T follicular helper cell (primary cell): Measurements from ENCODE around the gene BRF1.

Source experiments
- DNase-seq: peaks from one replicate; pipeline ENCODE4 v3.0.0-alpha.2; 2020; ENCODE audit warnings: low read depth

BRF1 gene

DNA sequence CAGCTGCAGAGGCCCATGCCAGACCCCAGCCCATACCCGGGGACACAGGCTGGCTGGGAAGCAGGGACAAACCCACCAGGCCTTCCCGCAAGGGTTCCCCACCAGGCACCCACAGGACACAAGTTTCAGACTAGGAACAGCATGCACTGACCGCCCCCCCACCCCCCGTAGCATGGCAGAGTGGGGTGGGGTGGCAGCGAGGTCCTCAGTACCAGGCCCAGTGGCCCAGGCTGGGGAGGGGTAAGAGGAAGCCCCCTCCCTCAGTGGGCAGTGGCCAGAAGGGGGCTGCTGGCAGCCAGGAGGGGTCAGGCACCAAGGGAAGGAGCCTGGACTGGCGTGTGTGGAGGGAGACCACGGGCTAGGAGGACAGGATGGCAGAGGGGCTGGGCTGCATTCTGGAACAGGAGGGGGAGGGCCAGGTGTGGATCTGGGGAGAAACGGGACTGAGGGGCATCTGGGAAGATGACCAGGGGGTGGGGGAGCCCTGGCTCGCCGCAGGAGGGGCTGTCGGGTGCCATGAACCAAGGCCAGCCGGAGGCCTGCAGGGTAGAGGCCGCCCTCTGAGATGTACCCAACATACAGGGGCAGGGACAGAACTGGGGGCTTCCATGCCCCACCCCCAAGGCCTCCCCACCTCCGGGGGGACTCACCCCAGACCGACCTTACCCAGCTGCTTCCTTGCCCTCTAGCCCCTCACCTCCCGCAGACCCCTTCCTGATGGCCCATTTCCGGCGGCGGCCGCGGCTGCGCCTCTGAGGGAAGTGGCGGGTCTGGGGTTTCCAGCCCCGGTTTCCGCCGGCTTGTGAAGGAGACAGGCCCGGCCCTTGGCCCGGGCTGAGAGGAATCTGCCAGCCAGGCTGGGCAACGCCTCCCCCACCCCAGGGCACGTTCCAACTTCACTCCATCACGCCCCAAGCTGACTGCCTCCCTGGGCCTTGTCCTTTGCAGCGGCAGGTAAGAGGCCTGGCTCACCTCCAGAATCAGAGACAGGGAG lies 126.6 kb downstream of the BRF1 start:
- no peak for DNase-seq

DNA sequence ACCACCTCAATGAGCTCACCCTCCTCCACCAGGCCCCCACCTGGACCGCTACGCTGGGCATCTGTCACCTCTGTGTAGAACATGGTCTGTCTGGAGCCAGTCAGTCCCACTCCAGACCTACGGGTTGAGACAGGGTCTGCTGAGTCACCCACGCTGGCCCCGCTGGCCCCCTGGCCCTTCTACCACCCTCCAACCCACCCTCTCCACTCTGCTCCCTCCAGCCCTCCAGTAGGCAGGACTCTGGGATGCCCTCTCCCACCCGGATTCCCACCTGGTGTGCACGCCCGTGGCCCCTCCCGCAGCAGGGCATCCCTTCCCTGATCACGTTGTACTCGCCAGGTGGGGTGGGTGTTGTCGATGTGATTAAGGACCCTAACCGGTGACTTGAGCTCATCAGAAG lies 127.7 kb downstream of the BRF1 start:
- DNase-seq: no peak

DNA sequence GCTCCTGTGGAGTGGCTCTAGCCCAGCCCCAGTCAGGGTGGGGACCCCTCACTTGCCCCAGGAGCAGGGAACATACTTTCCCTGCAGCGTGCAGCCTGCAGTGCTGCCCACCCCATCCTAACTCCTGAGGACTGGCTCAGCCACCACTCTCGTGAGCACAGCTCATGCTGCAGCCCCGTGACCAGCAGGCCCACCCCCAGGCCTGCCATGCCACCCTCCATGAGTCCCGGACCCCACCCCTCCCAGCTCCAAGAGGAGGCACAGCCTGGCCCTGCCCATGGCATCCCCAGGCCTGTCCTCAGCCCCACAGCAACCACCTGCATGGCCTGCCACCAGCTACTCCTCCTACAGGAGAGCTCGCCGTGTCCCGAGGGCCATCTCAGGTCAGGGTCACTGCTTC lies 128.3 kb downstream of the BRF1 start:
- no peak for DNase-seq

DNA sequence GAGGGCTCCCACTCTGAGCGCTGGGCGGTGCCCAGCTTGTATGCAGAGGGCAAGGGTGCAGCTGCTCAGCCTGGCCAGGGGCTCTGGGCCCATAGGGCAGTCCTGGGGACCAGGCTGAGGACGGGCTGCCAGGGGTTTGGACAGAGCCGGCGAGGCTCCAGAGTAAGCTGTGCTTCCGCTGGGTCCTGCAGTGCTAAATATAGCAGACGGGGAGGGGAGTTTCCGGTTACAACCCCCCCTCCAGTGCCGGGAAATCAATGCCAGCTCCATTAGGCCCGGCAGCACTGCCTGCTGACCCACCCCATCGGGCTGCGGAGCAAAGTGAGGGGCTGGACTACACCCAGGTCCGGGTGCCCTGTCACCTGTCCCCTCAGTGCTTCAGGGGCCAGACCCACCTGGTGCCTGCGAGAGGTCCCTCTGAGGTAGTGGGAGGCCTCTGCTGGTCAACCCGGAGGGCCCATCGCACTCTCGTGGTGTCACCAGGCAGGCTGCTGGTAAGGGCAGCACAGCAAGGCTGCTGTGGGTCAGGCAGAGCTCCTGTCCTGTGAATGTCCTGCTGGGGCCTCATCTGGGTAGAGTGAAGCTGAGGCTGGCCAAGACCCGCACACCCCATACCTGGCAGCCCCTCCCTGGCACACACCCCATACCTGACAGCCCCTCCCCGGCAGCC lies 129.7 kb downstream of the BRF1 start:
- no peak for DNase-seq

DNA sequence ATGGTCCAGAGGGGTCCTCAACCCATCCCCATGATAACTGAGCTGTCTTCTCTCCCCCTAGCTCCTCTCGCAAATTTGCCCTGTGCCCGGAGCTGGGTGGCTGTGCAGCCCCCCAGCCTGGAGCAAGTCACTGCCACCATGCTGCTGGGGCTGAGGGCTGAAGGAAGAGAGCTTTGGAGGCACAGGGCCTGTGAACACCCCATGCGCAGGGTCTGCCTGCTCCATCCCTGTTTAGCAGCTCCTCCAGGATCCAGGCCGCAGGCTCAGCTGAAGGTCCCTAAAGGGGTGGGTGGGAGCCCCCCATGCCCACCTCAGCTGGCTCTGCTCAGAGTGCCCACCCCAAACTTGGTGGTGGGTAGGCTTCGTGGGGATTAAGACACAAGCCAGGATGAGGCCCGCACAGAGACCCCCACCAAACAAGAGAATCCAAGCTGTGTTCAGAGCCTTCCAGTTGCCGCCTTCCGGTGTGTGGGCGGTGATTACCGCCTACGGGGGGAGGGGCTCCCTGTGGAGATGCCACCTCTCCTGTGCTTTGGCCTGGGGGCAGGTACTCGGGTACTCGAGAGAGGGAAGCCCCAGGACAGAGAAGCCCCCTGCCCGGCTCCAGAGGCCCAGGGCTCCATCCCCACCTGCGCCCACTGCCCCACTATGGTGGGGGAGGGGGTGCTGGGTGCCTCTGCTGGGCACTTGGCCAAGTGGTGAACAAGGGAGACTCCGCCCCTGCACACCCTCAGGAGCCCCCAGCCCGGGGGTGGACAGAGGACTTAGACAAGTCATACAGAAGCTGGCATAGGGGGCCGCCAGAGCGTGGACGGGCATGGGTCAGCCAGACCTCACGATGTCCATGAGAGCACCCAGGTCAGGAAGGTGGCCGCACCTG lies 130.8 kb downstream of the BRF1 start:
- DNase-seq: no peak

DNA sequence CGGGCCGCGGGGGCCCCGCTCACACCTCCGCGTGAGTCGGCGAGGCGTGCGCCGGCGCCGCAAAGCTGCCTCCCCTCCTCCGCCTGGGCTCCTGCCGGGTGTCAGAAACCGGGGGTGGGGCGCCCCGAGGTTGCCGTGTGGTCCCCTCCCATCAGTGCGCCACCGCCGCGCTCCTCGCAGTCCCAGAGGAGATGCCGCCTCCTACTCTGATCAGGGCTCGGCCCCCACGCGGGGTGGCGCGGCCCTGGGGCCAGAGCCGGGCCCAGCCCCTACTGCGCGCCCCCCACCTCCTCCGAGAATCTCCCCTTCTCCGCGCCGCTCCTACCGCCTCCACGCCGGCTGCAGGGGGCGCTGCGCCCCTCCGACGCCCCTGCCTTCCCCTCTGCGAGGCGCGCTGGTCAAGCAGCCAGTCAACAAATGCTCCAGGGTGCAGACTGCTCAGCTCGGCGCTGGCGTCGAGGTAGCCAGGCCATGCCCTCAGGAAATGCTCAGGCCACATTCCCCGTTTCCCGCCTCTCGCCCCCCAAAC lies 131.8 kb downstream of the BRF1 start:
- no peak for DNase-seq

DNA sequence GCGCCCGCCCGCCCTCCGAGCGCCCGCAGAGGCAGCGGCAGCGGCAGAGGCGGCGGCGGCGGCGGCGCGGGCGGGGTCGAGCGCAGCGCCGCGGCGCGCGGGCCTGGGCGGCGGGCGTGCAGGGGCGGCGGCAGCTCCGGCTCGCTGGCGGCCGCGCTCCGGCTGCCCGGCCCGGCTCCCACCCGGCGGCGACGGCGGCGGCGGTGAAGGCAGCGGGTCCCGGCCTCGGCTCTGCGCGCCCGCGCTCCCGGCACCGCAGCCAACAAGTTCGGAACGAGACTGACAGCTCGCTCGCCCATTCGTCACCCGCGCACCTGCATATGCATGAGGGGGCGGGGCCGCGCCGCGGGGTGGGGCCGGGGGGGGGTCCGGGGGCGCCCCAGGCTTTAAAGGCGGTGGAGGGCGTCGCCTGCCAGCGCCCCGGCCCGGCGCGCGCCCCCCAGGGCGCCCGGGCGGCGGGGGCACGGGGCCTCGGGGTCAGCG lies 132.3 kb downstream of the BRF1 start, which contains the start of gene JAG2:
JAG2 (minus strand) TSS at position 281 of the 483 bp plus-strand sequence. CDS start 356 bp downstream, outside the sequence.
- DNase-seq: peak; percentile 47

DNA sequence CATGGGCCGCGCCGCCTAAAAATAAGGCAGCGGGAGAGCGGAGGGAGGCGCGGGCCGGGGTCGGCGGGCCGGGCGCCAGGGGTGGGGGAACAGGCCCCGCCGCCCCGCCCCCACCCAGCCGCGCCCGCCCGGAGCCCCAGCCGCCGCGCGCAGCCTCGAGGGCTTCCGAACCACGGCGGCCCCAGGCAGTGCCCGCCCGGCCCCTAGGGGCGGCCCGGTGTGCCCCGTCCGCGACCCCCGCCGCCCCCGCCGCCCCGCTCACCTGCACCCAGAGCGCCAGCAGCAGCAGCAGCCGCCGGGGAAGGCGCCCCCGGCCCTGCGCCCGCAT lies 132.7 kb downstream of the BRF1 start:
- DNase-seq: no peak

DNA sequence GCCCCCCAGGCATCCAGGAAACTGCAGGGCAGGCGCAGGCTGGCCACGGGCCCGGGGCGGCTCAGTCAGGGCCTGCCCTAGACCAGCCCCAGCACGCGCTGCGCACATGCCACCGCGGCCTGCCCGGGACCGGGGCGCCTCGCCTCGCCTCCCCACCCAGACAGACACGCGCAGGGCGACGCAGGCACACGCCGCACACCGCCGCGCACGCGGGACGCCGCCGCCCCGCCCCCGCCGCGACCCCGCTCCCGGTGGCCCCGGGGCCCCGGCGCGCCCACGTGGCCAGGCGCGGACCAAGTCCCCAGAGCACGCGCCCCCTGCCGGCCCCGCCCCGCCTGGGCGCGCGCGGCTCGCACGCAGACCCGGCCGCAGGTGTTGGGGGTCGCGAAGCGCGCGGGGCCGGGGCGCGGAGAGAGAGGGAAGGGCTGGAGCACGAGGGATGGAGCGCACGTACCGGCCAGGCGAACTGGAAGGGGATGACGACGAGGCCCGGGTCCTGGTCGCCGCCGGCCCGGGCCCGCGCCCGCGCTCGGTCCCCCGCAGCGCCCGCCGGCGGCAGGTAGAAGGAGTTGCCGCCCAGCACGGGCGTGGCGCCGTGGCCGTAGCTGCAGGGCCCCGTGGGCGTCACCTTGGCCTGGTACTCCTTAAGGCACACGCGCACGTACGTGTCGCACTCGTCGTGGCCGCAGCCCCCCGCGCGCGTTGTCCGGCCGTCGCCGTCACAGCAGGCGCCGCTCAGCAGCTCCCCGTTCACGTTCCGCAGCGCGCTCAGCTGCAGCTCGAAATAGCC lies 133.3 kb downstream of the BRF1 start:
- DNase-seq: no peak

DNA sequence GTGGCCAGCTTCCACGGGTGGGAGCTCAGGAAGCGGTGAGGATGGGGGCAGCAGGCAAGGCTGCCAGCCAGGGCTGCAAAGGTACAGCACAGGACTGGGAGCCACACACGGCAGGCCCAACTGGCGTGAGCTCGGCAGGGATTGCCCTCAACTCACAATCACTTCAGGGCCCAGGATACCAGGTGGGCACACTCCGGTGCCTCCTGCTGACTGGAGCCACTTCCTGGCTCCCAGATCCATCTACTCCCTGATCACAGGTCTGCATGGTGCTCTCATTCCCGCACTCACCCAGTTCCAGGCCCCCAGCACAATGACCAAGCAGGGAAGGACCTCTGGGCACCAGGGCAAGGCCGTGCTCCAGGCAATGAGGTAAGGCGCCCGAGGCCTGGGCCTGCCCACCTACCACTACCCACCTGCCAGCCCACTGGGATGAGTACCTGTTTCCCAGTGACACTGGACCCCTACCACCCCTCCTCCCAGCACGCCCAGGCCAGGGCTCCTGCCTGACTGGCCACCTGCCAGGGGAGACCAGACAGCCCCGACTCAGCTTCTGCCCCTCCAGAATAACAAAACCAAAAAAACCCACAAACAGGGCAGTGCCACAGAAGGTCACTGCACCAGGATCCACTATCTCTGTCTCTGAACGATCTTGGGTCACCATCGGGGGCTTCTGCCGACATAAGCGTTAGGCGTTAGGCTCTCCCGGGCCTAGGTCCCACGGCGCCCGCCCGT lies 134.1 kb downstream of the BRF1 start:
- no peak for DNase-seq

DNA sequence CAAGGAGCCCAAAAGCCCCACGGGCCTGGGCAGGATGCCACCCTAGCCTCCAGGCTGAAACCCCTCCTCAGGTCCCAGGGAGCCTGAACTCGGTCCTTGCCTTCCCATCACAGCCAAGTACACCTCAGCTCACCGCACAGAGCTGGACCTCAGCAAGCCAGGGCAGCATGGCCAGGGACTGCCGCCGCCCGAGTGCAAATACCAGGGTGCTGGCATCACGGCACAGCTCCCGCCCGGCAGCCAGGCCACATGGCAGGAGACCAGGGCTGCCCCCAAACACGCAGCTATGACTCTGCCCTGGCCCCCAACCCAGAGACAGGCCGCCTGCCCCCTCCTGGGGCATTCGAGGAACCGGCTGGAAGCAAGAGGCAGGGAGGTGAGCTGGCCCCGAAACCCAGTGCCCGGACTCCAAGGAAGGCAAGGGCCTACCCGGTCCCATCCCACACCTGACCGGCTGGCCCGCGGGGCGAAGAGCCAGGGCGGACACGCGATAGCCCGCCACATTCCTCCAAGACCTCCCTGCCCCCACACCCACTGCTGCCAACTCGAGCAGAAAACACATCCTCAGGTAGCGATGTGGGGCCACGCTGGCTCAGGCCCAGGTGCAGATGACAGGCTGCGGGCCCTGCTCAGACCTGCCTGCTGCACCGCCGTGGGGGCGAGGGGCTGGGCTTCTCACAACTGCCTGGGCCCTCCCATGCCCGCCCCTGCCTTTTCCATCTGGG lies 134.9 kb downstream of the BRF1 start:
- DNase-seq: no peak

DNA sequence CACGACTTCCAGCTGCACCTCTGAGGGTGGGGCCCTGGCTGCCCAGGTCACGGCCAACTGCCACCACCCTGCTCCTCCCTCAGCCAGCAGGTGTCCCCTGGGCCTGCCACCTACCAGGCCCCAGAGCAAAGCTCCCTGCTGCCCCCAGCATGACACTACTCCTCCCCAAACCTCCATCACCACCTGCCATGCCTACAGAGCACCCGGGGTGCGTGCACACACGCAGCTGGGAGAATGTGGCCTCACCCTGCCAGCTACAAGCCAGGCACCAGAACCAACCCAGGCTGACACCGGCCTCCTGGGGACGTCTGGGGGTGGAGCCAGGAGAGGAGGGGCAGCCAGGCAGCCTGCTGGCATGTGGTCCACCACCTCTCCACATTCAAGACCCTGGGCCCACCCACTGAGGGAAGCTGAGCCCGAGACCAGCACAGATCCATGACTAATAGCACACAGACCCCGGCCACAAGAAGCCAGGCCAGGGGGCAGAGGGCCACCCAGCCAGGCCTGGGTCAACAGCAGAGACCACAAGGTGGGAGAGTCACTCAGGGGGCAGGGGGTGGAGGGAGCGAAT lies 135.6 kb downstream of the BRF1 start:
- DNase-seq: no peak

DNA sequence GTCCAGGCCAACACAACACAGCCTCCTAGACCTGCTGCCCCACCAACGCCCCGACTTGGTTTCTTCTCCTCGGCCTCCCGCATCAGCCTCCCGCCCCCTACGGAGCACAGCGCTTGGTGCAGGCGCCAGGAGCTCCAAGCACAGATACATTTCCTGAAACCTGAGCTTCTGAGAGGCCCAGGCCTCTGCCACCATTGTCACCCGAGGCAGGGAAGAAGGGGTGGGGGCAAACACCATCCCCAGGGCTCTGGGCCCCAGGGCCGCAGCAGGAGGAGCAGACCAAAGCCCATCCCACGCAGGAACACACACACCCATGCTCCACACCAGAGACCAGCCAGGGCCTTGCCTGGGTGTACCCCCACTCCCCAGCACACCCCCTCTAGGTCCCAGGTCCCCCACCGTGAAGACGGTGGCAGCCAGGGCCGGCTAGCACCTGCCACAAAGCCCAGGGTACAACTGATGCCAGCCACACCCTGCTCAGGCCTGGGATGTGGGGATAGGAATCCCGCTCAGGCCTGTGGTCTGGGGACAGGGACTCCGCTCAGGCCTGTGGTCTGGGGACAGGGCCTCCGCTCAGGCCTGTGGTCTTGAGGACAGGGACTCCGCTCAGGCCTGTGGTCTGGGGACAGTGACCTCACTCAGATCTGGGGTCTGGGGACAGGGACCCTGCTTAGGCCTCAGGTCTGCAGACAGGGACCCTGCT lies 137.6 kb downstream of the BRF1 start:
- DNase-seq: no peak

DNA sequence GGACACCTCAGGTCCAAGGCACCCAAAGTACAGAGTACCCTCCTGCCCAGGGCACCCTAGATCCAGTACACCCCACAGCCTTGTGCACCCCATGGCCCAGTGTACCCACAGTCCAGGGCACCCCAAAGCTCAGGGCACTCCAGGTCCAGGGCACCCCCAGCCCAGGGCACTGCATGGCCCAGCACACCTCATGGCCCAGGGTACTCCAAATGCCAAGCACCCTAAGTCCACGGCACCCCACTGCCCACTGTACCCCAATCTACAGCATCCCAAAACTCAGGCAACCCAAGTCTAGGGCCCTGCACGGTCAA lies 138.2 kb downstream of the BRF1 start:
- no peak for DNase-seq

DNA sequence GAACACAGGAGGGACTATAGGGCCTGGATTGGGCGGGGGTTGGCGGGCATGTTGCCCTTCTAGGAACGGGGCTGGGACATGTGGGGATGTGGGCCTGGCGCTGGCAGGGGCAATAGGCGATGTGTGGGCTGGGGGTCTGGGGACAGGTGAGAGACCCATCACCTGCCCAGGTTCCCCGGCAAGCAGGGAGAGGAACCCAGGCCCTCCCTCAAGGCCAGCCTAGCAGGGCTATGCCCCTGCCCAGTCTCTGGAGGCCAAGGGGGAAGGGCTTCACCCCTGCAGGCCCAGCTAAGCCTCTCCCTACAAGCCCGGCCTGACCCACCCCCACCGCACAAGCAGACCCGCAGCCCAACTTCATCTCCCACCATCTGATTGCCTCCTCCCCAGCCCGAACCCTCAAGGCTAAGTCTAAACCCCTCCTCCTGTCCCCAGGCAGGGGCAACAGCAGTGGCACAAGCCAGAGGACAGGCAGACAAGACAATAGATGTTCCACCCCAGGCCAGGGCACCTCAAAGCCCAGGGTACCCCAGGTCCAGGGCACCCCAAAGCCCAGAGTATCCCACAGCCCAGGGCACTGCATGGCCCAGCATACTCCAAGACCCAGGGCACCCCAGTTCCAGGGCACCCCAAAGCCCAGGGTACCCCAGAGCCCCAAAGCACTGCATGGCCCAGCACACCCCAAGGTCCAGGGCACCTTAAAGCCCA lies 138.7 kb downstream of the BRF1 start:
- no peak for DNase-seq

DNA sequence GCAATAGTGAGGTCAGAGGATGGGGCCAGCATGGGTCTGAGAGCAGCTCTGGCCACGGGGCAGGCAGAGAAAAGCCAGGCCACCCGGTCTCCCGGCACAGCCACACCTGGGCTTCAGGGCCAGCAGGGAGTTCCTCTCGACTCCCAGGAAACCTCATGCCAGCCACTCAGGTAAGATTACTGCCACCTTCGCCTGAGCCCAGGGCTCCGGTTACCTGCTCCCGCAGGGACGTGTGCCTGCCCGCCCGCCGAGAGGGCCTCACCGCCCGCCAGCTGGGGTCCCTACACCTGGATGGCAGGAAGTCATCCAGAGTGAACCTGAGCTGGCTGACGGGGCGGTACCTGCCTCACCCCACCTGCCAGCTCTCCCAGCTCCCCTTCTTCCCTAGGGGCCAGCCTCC lies 139.5 kb downstream of the BRF1 start:
- no peak for DNase-seq

DNA sequence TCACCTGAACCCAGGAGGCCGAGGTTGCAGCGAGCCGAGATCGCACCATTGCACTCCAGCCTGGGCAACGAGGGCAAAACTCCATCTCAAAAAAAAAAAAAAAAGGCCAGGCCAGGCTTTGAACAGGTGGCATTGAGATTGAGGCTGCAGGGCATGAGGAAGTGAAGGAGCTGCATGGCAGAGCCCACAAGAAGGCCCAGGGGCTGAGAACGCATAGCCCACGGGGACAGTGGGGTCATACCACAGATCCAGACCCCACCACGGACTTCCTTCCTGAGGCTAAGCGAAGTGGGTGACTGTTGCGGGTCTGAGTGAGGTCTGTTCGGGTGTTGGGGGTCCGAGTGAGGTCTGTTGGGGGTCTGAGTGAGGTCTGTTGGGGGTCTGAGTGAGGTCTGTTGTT lies 140.0 kb downstream of the BRF1 start:
- no peak for DNase-seq

DNA sequence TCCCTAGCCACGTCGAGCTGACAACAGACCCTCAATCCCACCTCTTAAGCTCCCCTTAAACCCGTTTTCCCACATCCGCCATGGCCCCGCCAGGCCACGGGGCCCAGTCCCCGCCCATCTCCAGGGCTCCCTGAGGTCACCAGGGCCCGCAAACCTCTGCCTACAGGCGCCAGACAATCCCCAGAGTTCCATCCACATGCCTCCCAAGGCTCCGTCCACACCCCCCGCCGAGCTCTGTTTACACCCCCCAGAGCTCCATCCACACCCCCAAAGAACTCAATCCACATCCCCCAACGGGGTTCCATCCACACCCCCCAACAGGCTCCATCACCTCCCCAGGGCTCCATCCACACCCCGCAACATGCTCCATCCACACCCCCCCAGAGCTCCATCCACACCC lies 141.5 kb downstream of the BRF1 start:
- no peak for DNase-seq
